Measurements from ENCODE around the gene ABCB8. TPM values are rescaled to one million over a fixed set of nuclear protein-coding genes. Genes with fewer than 3 reads are reported as not detected.

The ABCB8 gene
- total and polyA plus RNA-seq, 9 of the 15 experiments (the other 6 are each of a cell fraction or from before 2014, with no cell fraction given), result 7.6 to 106 (median 36.3) TPM

GRCh38 chr7:151082141-151083070 lies 54.2 kb downstream of the ABCB8 start (continued):
- no peak for TF ChIP-seq CTCFL (IDR thresholded peaks at IDR 0.05; ENCODE audit: borderline replicate concordance, insufficient read depth, low read depth, low read length, poor library complexity, severe bottlenecking)
- no peak for TF ChIP-seq ZNF785 (CRISPR knock-in tag; IDR thresholded peaks at IDR 0.05)
- no peak for TF ChIP-seq ZSCAN29 (IDR thresholded peaks at IDR 0.05)
- TF ChIP-seq, protein P1, sequence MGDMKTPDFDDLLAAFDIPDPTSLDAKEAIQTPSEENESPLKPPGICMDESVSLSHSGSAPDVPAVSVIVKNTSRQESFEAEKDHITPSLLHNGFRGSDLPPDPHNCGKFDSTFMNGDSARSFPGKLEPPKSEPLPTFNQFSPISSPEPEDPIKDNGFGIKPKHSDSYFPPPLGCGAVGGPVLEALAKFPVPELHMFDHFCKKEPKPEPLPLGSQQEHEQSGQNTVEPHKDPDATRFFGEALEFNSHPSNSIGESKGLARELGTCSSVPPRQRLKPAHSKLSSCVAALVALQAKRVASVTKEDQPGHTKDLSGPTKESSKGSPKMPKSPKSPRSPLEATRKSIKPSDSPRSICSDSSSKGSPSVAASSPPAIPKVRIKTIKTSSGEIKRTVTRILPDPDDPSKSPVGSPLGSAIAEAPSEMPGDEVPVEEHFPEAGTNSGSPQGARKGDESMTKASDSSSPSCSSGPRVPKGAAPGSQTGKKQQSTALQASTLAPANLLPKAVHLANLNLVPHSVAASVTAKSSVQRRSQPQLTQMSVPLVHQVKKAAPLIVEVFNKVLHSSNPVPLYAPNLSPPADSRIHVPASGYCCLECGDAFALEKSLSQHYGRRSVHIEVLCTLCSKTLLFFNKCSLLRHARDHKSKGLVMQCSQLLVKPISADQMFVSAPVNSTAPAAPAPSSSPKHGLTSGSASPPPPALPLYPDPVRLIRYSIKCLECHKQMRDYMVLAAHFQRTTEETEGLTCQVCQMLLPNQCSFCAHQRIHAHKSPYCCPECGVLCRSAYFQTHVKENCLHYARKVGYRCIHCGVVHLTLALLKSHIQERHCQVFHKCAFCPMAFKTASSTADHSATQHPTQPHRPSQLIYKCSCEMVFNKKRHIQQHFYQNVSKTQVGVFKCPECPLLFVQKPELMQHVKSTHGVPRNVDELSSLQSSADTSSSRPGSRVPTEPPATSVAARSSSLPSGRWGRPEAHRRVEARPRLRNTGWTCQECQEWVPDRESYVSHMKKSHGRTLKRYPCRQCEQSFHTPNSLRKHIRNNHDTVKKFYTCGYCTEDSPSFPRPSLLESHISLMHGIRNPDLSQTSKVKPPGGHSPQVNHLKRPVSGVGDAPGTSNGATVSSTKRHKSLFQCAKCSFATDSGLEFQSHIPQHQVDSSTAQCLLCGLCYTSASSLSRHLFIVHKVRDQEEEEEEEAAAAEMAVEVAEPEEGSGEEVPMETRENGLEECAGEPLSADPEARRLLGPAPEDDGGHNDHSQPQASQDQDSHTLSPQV (IDR thresholded peaks at IDR 0.05), result no peak
- TF ChIP-seq PHF8 (IDR thresholded peaks at IDR 0.05; ENCODE audit: borderline replicate concordance, low read length), result peak; percentile 38; the same call in 1 of the 2 replicates
- TF ChIP-seq SMC3 (conservative IDR thresholded peaks at IDR 0.05; ENCODE audit: insufficient read depth, low read depth, low read length), result no peak
- no peak for TF ChIP-seq RNF2 (IDR thresholded peaks at IDR 0.05)
- no peak for TF ChIP-seq KDM4B (IDR thresholded peaks at IDR 0.05; ENCODE audit: borderline replicate concordance in 2 of 2, low read depth in 1 of 2)
- TF ChIP-seq ARHGAP35 (IDR thresholded peaks at IDR 0.05; ENCODE audit: partially characterized antibody), result no peak
- TF ChIP-seq, protein P2, sequence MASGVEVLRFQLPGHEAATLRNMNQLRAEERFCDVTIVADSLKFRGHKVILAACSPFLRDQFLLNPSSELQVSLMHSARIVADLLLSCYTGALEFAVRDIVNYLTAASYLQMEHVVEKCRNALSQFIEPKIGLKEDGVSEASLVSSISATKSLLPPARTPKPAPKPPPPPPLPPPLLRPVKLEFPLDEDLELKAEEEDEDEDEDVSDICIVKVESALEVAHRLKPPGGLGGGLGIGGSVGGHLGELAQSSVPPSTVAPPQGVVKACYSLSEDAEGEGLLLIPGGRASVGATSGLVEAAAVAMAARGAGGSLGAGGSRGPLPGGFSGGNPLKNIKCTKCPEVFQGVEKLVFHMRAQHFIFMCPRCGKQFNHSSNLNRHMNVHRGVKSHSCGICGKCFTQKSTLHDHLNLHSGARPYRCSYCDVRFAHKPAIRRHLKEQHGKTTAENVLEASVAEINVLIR (CRISPR knock-in tag; IDR thresholded peaks at IDR 0.05), result no peak
- TF ChIP-seq ZSCAN32 (CRISPR knock-in tag; IDR thresholded peaks at IDR 0.05), result no peak
- TF ChIP-seq HNRNPL (IDR thresholded peaks at IDR 0.05; ENCODE audit: low read depth, low read length), result no peak
- TF ChIP-seq, protein P3, sequence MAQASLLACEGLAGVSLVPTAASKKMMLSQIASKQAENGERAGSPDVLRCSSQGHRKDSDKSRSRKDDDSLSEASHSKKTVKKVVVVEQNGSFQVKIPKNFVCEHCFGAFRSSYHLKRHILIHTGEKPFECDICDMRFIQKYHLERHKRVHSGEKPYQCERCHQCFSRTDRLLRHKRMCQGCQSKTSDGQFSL (CRISPR knock-in tag; IDR thresholded peaks at IDR 0.05), result no peak
- TF ChIP-seq, protein P3 (tag; IDR thresholded peaks at IDR 0.05), result no peak
- no peak for TF ChIP-seq NFYB (IDR thresholded peaks at IDR 0.05; ENCODE audit: extremely low read depth, insufficient read length)
- TF ChIP-seq POU5F1 (IDR thresholded peaks at IDR 0.05; ENCODE audit: borderline replicate concordance, low read depth, low read length, partially characterized antibody), result no peak
- no peak for TF ChIP-seq THAP7 (CRISPR knock-in tag; IDR thresholded peaks at IDR 0.05)
- peak; percentile 15; the same call in 1 of the 2 replicates for TF ChIP-seq ZC3H8 (IDR thresholded peaks at IDR 0.05)

Measured in K562 (cell line).